ENCODE data around the gene SH2D1A. TPM values are rescaled to one million over a fixed set of nuclear protein-coding genes. Genes with fewer than 3 reads are reported as not detected.
"Not testable (repeated sequence)": the region's sequence is repeated elsewhere in the genome, so short reads cannot be mapped to it uniquely, and the experiment has no call there.

SH2D1A gene
- total RNA-seq, 1 donor from 2014 or later: not detected

GRCh38 chrX:124348885-124349453, 2.6 kb downstream of the SH2D1A start:
- no peak for DNase-seq (ENCODE audit: low read depth in 2 of 2)

DNA sequence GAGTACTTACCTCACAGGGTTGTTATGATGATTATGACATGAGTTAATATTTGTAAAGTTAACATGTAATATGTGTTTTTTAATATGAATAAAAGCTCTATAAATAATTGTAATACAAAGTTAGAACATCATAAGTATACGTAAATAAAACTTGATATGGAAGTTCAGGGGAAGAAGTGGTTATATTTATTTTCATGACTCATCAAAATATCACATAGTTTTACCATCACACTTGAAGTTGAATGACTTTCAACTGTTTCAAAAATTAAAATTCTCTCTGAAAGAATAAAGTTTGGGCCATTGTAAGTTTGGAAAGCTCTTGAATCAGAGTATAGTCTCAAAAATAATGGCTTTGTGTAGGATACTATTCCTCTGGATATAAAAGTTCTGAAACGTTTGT, 8.3 kb downstream of the SH2D1A start:
- no peak for DNase-seq (ENCODE audit: low read depth in 2 of 2)

- DNase-seq (ENCODE audit: low read depth in 2 of 2): no peak
These were observed 12.5 kb downstream of the SH2D1A start for GRCh38 chrX:124358800-124359383.

- DNase-seq (ENCODE audit: low read depth in 2 of 2): no peak
These were observed 15.7 kb downstream of the SH2D1A start for GRCh38 chrX:124362072-124362471.

DNA sequence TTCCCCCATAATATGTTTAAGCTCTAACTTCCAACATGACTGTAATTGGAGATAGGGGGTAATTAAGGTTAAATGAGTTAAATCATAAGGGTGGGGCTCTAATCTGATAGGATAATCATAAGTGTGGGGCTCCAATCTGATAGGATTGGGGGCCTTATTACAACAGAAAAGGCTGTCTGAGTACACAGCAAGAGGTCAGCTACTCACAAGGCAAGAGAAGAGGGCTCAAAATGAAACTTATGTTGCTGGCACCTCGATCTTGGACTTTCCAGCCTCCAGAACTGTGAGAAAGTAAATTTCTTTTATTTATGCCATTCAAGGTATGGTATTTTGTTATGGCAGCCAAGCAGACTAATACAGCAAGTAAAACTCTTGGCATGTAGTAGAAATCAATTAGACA, 16.4 kb downstream of the SH2D1A start:
- no peak for DNase-seq (ENCODE audit: low read depth in 2 of 2)

- no peak for DNase-seq (ENCODE audit: low read depth in 2 of 2)
These were observed 23.4 kb downstream of the SH2D1A start for GRCh38 chrX:124369722-124370121.

DNA sequence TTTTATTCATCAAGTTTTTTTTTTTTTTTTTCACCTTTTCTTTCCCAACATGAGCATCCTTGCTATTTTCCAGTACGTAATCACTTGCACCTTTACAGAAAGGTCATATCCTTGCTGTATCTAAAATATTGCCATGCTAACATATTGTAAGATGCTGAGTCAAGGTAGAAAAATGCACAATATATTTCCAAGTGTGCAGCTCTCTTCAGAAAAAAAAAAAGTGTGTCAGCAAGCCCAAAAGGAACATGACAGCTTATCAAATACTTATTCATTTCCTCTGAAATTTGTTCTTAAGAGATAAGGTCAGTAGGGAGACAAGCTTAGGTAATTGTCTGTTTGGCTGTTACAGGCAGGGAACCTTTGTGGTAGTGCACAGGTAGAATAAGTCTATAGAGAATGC, 27.0 kb downstream of the SH2D1A start:
- DNase-seq (ENCODE audit: low read depth in 2 of 2): no peak

DNA sequence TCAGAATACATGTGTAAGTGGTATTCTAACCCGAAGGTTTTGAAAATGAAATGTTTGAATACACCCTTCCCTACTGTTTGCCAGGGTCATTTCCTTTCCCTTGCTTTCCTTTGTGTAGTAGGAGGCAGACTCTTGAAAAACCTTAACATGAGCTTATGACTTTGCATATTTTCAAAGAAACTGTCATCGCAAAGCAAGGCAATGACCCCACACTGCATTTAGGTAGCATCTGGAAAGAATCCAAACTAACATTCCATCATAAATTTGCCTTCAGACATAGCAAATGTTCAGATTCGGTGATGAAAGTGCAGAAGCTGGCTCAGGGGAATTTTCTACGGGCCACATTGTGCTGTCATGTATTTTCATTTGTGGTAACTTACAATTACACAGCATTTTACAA, 32.3 kb downstream of the SH2D1A start:
- no peak for DNase-seq (ENCODE audit: low read depth in 2 of 2)

DNA sequence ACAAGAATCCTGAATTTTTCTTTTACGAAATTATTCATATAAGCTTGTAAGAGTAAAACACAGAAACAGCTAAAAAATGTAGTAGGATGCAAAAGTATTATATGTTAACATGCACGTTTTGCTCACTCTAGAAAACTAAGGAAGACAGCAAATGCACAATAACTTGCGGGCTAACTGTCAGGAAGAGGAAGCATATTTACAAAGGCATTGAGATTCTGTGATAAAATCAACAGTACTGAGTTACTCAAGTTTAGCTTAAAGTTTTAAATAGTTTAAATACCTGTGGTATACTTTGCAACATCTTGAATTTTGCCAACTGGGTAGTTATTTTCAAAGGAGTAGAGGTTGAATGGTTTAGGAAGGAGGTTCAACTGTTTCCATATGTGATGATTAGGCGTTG, 37.0 kb downstream of the SH2D1A start:
- DNase-seq (ENCODE audit: low read depth in 2 of 2): no peak

GRCh38 chrX:124386401-124386800, 40.0 kb downstream of the SH2D1A start:
- DNase-seq (ENCODE audit: low read depth in 2 of 2): no peak

GRCh38 chrX:124388562-124388961, 42.2 kb downstream of the SH2D1A start:
- peak; percentile 57 to 75 for DNase-seq (ENCODE audit: low read depth in 2 of 2)

DNA sequence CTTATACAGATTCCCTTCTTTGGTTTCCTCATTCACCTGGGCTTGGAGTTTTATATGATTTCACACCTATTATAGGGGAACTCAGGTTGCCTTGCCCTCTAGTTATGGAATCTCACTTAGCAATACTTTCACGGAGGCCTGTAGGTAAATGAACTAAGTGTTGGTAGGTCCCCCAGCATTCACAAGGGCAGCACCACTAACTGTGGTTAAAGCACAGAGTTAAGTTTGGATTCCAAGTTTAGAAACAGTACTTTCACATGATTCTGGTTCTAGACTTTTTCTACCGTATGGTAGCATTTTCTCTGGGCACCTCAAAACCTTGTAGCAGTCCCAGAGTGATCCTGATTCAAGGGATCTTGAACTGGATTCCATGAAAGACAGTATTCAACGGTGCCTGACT, 46.4 kb downstream of the SH2D1A start:
- no peak for DNase-seq (ENCODE audit: low read depth in 2 of 2)

GRCh38 chrX:124393238-124393637, 46.9 kb downstream of the SH2D1A start:
- no peak for DNase-seq (ENCODE audit: low read depth in 2 of 2)

GRCh38 chrX:124393659-124394058, 47.3 kb downstream of the SH2D1A start:
- DNase-seq (ENCODE audit: low read depth in 2 of 2): no peak

GRCh38 chrX:124395145-124395880, 49.0 kb downstream of the SH2D1A start:
- no peak for DNase-seq (ENCODE audit: low read depth in 2 of 2)

DNA sequence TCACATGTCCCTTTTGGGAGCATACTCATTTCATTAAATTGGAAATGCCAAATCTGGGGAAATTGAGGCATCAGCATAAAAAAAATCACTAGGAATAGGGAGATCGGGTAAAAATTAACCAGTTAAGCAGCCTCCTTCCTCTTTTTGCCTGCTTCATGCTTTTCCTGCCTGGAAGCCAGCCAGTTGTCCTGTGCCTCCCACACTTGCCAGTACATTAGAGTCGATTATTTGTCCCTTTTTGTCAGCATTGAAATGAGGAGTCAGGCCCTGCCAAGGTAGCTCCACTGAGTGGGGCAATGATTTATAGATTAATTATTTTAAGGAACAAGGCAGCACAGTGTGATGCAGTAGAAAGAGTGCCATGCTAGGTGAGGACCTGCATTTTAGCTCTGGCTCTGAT, 55.3 kb downstream of the SH2D1A start:
- no peak for DNase-seq (ENCODE audit: low read depth in 2 of 2)

DNA sequence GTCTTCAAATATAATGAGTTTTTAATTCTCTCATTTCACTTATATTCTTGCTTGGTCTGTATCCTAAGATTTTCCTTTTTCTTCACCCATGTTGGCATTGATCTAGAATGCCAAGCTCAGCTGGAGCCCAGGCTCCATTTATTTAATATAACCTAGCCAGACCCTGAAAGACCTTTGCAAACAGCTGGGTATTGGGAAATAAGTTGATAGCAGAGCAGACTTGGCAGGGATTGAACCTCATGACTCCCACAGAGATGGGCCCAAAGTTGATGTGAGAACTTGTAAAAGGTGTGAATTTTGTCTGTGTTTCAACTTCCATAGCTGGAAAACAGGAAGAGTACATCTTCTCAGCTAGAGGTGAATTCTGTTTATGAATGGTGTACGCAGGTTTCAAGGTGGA, 59.5 kb downstream of the SH2D1A start:
- no peak for DNase-seq (ENCODE audit: low read depth in 2 of 2)

DNA sequence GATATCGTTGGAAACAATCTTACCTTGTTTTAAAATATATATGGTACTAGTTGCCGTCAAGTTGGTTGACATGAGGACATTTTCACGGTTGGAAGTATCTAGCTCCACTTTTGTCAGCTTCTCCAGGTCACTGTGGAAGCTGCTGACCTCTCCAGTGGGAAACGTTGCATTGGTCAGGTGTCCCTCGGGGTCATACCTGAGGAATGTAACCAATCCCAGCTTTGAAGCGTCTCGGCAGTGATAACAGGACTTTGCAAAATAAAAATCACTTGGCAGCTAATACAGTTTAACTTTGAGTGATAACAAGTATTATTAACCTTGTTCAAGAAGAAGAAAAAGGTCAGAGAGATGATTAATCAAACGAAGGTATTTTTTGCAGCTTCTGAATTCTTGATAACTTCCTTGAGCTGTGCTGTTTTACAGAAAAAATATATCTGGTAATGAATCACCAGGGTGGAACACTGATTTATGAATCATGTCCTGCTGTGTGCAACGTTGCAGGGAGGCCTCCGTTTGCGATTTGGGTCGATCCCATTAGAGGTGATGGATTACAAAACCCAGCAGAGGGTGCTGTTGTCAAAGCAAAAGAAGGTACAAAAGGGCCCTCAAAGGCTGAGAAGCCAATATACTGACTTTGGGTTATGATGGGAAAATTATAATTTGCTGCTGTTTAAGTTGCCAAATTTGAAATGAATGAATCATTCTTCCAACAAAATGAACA, 60.1 kb downstream of the SH2D1A start:
- peak; percentile 67 to 80 for DNase-seq (ENCODE audit: low read depth in 2 of 2)

DNA sequence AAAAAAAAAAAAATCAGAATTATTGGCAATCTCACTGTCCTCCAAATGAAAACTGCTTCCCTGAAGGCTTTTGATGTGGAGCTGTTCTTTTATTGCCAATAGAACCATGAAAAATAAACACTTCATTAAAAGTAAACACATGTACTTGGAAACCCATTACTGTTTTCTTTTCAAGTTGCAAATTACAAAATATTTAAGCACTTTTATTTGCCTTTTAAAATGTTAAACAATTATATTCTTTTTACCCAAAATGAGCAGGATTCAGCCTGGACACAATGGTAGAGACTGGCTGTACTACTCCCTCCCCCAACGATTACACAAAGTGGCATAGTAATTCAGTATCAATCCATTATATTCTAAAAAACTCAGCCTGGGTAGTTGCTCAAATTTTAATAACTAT, 60.9 kb downstream of the SH2D1A start:
- DNase-seq (ENCODE audit: low read depth in 2 of 2): no peak

DNA sequence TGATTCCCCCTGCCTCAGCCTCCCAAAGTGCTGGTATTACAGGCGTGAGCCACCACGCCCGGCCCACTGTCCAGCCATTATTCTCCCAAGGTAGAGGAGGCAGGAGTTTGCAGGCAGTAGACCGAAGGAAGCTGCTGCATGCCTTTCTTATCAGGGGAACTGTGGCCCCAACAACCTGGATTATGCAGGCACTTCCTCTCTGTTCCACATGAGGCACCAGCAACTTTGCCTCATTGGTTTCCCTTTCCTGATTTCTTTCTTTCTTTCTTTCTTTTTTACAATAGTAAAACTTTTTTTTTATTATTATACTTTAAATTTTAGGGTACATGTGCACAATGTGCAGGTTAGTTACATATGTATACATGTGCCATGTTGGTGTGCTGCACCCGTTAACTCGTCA, 62.0 kb downstream of the SH2D1A start:
- not testable (repeated sequence) for DNase-seq (ENCODE audit: low read depth in 2 of 2)

DNA sequence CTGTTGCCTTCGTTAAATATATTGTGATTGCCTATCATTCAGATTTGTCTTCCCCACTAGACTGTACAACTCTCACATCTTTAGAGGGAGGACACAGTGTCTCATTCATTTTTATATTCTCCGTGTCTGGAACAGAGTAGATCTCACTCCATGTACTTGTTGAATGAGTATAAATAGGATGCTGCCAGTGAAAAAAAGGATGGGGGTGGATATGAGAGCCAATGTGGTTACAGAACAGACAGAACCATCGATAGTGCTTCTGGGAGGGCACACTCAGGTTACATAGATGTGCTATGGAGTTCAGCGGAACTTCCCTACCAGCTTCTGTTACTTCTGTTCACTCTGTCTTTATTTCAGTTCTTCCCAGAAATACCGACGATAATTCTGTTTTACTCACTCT, 66.9 kb downstream of the SH2D1A start:
- DNase-seq (ENCODE audit: low read depth in 2 of 2): no peak

- DNase-seq (ENCODE audit: low read depth in 2 of 2): no peak
These were observed 67.9 kb downstream of the SH2D1A start for GRCh38 chrX:124414281-124414680.

All from lung microvascular endothelial cell (primary cell).